Natural killer cell (primary cell): Measurements from ENCODE around the gene ANGPTL2. TPM values are rescaled to one million over a fixed set of nuclear protein-coding genes. Genes with fewer than 3 reads are reported as not detected.

Experiments
- ATAC-seq, 3 donors: fragments of 150-1000 bp in 2 of 3; fragments of 200-7000 bp in 1 of 3; cut with Tn5 transposase; 1 replicate in 1 of 3; 2 replicates in 2 of 3; pipeline ENCODE4 v1.10.0; 2021; ENCODE audit warnings: mild to moderate bottlenecking in 2 of 3, moderate library complexity in 2 of 3
- DNase-seq, 2 donors: peaks; one replicate each; pipeline versions ENCODE4 v3.0.0 to v3.0.0-alpha.2; 2013 to 2021; ENCODE audit warnings: mixed read lengths in 1 of 2
- H3K27ac ChIP-seq: one replicate; pipeline ENCODE4 v1.5.1; 2013; ENCODE audit warnings: mild to moderate bottlenecking, low read length
- H3K27me3 ChIP-seq: one replicate; pipeline ENCODE4 v1.6.1; 2013; ENCODE audit warnings: low read length; ENCODE audit not compliant: control insufficient read depth, insufficient read depth
- H3K36me3 ChIP-seq: one replicate; pipeline ENCODE4 v1.6.1; 2013; ENCODE audit warnings: low read length; ENCODE audit not compliant: control insufficient read depth, insufficient read depth
- H3K4me1 ChIP-seq: one replicate; pipeline ENCODE4 v1.6.1; 2013; ENCODE audit warnings: low read length; ENCODE audit not compliant: control insufficient read depth, insufficient read depth
- H3K4me3 ChIP-seq: one replicate; pipeline ENCODE4 v1.5.1; 2013; ENCODE audit warnings: low read length
- H3K9me3 ChIP-seq: one replicate; pipeline ENCODE4 v1.6.1; 2013; ENCODE audit warnings: low read length; ENCODE audit not compliant: control insufficient read depth, insufficient read depth
- H3K27ac Mint-ChIP-seq, 2 donors: one replicate each; pipeline ENCODE4 v1.8.0; 2022; ENCODE audit warnings: mild to moderate bottlenecking in 2 of 2, mixed read lengths in 2 of 2, moderate library complexity in 1 of 2
- H3K27me3 Mint-ChIP-seq, 2 donors: one replicate each; pipeline ENCODE4 v1.8.0; 2022; ENCODE audit warnings: low read depth in 2 of 2, mixed read lengths in 2 of 2
- H3K36me3 Mint-ChIP-seq: one replicate; pipeline ENCODE4 v1.8.0; 2022; ENCODE audit warnings: mixed read lengths
- H3K4me1 Mint-ChIP-seq, 2 donors: one replicate each; pipeline ENCODE4 v1.8.0; 2022; ENCODE audit warnings: mixed read lengths in 2 of 2
- H3K4me3 Mint-ChIP-seq: one replicate; pipeline ENCODE4 v1.8.0; 2022; ENCODE audit warnings: mild to moderate bottlenecking, moderate library complexity, mixed read lengths
- H3K9me3 Mint-ChIP-seq, 2 donors: one replicate each; pipeline ENCODE4 v1.8.0; 2022; ENCODE audit warnings: mixed read lengths in 2 of 2
- WGBS: methylation state at CpG from one replicate; pipeline ENCODE4 v1.1.7; 2013; ENCODE audit warnings: missing lambda C conversion rate; ENCODE audit not compliant: insufficient coverage; 5-methylcytosine and 5-hydroxymethylcytosine counted together
- intact Hi-C: fragments of 100-400 bp; cut with micrococcal nuclease; formaldehyde crosslinking; loops from one replicate; pipeline ENCODE4 v1.14.2; 2022
- total RNA-seq, 4 donors: library from RNA; stranded (reverse); fragments of 120-200 nt in 1 of 4; gene quantifications; one replicate each; pipeline versions ENCODE4 v1.2.3 to v1.2.4, GENCODE V29; 2013 to 2022
- TF ChIP-seq, protein P1 (sequence below): fragments of 200-600 bp; IDR thresholded peaks from one replicate; pipeline ENCODE4 v1.8.0; 2022; ENCODE audit warnings: antibody characterized with exemption

Gene ANGPTL2
- total RNA-seq, 3 donors from 2014 or later (not counting 1 experiment from before 2014, with no cell fraction given), result not detected

DNA sequence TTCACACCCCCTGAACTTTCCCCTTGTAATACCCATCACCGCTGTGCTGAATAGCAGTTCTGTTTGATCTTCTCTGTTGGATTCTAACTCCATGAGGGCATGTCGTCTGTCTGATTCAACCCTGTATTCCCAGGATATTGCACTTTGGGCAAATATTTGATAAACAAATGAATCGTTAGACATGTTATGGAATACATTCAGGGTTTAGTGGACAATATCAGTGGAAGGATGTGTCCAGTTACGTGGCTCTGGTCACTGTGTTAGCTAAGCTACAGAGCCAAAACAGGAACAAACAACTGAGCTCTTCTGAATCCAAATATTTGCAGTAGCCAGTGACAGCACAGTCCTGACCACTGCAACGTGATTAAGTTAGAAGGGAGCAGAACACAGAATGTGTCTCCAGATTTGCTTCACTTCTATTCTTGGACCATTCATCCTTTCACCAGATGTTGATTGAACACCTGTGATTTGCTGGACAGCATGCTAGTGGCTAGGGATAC, 13.2 kb downstream of the ANGPTL2 start:
- TF ChIP-seq, protein P1, sequence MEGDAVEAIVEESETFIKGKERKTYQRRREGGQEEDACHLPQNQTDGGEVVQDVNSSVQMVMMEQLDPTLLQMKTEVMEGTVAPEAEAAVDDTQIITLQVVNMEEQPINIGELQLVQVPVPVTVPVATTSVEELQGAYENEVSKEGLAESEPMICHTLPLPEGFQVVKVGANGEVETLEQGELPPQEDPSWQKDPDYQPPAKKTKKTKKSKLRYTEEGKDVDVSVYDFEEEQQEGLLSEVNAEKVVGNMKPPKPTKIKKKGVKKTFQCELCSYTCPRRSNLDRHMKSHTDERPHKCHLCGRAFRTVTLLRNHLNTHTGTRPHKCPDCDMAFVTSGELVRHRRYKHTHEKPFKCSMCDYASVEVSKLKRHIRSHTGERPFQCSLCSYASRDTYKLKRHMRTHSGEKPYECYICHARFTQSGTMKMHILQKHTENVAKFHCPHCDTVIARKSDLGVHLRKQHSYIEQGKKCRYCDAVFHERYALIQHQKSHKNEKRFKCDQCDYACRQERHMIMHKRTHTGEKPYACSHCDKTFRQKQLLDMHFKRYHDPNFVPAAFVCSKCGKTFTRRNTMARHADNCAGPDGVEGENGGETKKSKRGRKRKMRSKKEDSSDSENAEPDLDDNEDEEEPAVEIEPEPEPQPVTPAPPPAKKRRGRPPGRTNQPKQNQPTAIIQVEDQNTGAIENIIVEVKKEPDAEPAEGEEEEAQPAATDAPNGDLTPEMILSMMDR, result no peak
- no peak for ATAC-seq
- peaks cover 0 to 9% of the 10 kb centered on the region in 2 donors for H3K27me3 Mint-ChIP-seq
- H3K36me3 Mint-ChIP-seq, result no peaks in the 10 kb centered on the region
- no peaks in the 10 kb centered on the region for H3K36me3 ChIP-seq
- 89% methylated on average over 5 of the region's 5 CpGs for WGBS
- peaks cover 0 to 4% of the 10 kb centered on the region in 2 donors for H3K4me1 Mint-ChIP-seq
- H3K4me3 ChIP-seq, result no peak overlapping the region
- H3K9me3 Mint-ChIP-seq, result no peaks in the 10 kb centered on the region
- H3K4me3 Mint-ChIP-seq, result no peak overlapping the region
- no peak for DNase-seq
- H3K9me3 ChIP-seq, result no peaks in the 10 kb centered on the region
- H3K27me3 ChIP-seq, result no peaks in the 10 kb centered on the region
- H3K4me1 ChIP-seq, result no peaks in the 10 kb centered on the region
- intact Hi-C loops, result no loop called here
- H3K27ac ChIP-seq, result no peak overlapping the region
- H3K27ac Mint-ChIP-seq, result no peak overlapping the region

- TF ChIP-seq, protein P1, result no peak
These were observed 14.2 kb downstream of the ANGPTL2 start for GRCh38 chr9:127107929-127108876.

GRCh38 chr9:127107171-127107928, 15.1 kb downstream of the ANGPTL2 start:
- no peaks in the 10 kb centered on the region for H3K36me3 ChIP-seq
- no peak for ATAC-seq
- H3K9me3 ChIP-seq, result no peaks in the 10 kb centered on the region
- Mint-ChIP-seq H3K36me3 (no peaks in the 10 kb centered on the region), H3K4me1 (peaks cover 0 to 4% of the 10 kb centered on the region in 2 donors), H3K4me3 (no peak overlapping the region), H3K27me3 (peaks cover 0 to 9% of the 10 kb centered on the region in 2 donors), H3K27ac (no peak overlapping the region), H3K9me3 (no peaks in the 10 kb centered on the region)
- H3K27ac ChIP-seq, result no peak overlapping the region
- H3K27me3 ChIP-seq, result no peaks in the 10 kb centered on the region
- no peak overlapping the region for H3K4me3 ChIP-seq
- no peak for DNase-seq
- TF ChIP-seq, protein P1, result no peak
- no peaks in the 10 kb centered on the region for H3K4me1 ChIP-seq
- intact Hi-C loops, result no loop called here
- WGBS, result 93% methylated on average over 7 of the region's 11 CpGs

More at GRCh38 chr9:127107929-127108876, 14.2 kb downstream of the ANGPTL2 start:
- DNase-seq, result no peak
- intact Hi-C loops, result no loop called here
- Histone ChIP-seq H3K9me3 (no peaks in the 10 kb centered on the region), H3K4me3 (no peak overlapping the region), H3K4me1 (no peaks in the 10 kb centered on the region), H3K27ac (no peak overlapping the region), H3K36me3 (no peaks in the 10 kb centered on the region), H3K27me3 (no peaks in the 10 kb centered on the region)
- no peak overlapping the region for H3K4me3 Mint-ChIP-seq
- 95% methylated on average over 38 of the region's 38 CpGs for WGBS
- no peak overlapping the region for H3K27ac Mint-ChIP-seq
- no peak for ATAC-seq
- H3K4me1 Mint-ChIP-seq, result peaks cover 0 to 4% of the 10 kb centered on the region in 2 donors
- H3K27me3 Mint-ChIP-seq, result peaks cover 0 to 9% of the 10 kb centered on the region in 2 donors
- H3K36me3 Mint-ChIP-seq, result no peaks in the 10 kb centered on the region
- no peaks in the 10 kb centered on the region for H3K9me3 Mint-ChIP-seq
